Fibroblast of villous mesenchyme (primary cell): ENCODE results near the gene KRTAP10-2. TPM values are rescaled to one million over a fixed set of nuclear protein-coding genes. Genes with fewer than 3 reads are reported as not detected.
"Not testable (repeated sequence)": the region's sequence is repeated elsewhere in the genome, so short reads cannot be mapped to it uniquely, and the experiment has no call there.

ENCODE experiments used
- DNase-seq: peaks from one replicate; pipeline ENCODE4 v3.0.0-alpha.2; 2010; ENCODE audit warnings: low read depth
- H3K4me3 ChIP-seq: 2 replicates; pipeline ENCODE4 v1.5.1; 2011; ENCODE audit warnings: low read depth, mild to moderate bottlenecking, low read length
- CTCF ChIP-seq: IDR thresholded peaks from 2 replicates; pipeline ENCODE4 v1.5.1; 2012; ENCODE audit warnings: low read depth, mild to moderate bottlenecking, low read length; ENCODE audit not compliant: insufficient read depth
- total RNA-seq: library from RNA; depleted of rRNA; stranded (reverse); fragments of >200 nt; gene quantifications from 2 replicates; pipeline ENCODE4 v1.2.3, GENCODE V29; 2012

Gene KRTAP10-2
- total RNA-seq, 1 donor = not detected

GRCh38 chr21:44594406-44594916, 43.2 kb upstream of the KRTAP10-2 start:
- no peak overlapping the region for H3K4me3 ChIP-seq
- no peak for DNase-seq
- TF ChIP-seq CTCF = no peak

DNA sequence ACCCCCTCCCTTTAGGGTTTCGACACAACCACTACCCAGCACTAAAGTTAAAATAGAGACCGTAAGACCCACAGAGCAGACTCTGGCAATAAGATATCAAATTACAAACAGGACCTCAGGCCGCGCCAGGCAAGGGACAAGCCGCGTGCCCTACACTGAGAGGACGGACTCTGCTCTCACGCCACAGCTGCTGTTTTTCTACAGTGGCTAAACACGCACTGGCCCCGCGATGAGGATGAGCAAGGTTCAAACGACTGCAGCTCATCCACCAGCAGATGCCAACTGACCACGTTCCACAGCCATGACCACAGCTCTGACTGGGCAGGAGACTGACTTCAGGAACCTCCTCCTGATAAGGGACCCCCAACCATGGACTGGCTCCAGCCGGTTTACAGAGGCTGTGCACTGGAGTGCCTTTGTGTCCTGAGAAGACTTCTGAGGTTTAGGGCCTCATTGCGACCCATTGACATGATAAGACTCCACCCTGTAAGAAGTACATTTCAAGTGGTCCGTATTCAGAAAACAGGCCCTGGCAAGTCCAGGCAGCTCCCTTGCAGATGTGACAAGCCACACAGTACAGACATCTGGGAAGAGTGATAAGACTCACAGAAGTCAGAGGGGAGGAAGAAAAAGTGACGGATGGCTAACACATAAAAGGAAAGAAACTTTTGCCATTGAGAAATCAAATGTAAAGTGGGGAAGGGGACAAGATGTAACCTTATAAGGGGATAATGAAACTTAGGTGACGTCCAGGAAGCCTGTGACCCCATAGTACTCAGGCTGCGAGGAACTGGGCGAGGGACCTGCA, 42.5 kb upstream of the KRTAP10-2 start:
- no peak for TF ChIP-seq CTCF
- no peak overlapping the region for H3K4me3 ChIP-seq
- peak; percentile 6 for DNase-seq

DNA sequence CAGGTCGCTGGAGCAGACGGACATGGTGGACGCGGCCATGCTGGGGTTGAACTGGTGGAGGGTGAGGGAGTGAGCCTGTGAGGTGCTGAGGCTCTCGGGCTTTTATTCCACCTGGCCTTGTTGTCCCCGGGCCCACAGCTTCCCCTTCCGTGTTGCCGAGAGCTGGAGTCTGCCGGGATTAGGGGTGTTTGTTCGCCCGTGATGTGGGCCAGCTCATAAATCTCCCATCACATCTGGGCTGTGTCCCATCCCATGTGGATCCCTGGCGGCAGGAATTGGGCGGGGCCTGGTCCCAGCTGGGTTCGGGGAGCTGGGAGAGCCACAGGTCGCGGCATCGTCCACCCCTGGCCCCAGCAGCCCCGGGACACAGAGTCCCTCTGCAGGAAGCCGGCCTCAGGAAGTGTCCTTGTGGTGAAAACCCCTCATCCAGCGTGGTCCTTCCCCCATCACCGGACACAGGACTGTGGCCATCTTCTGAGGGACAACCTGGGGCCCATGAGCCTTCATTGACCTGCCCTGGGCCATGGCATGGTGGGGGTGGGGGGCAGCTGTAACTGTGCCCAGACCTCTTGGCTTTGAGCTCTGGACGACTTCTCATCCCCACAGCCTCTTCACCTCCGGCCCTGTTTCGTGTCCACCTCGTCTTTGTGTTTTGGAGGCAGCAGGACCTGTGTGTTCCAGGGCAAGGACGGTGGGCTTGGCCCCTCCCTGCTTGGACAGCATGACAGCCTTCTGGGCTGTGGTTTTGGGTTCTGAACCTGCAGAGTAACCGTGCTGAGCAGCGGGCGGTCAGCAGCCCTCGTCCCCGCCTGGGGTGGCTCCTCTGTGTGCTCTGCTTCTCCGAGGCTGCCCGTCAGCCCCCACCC, 41.4 kb upstream of the KRTAP10-2 start, which contains the start of gene KRTAP10-6:
Gene KRTAP10-6, minus strand, starts transcription at position 60 of the 866 bp plus-strand sequence. Its CDS starts 21 bp downstream, at position 39.
- no peak for TF ChIP-seq CTCF
- no peak for DNase-seq
- H3K4me3 ChIP-seq = no peak within 1 kb of the TSS

- not testable (repeated sequence) for DNase-seq, H3K4me3 ChIP-seq
Measured at GRCh38 chr21:44591801-44592130, 40.5 kb upstream of the KRTAP10-2 start.

GRCh38 chr21:44590897-44591800, 39.8 kb upstream of the KRTAP10-2 start:
- DNase-seq, H3K4me3 ChIP-seq: not testable (repeated sequence)

DNA sequence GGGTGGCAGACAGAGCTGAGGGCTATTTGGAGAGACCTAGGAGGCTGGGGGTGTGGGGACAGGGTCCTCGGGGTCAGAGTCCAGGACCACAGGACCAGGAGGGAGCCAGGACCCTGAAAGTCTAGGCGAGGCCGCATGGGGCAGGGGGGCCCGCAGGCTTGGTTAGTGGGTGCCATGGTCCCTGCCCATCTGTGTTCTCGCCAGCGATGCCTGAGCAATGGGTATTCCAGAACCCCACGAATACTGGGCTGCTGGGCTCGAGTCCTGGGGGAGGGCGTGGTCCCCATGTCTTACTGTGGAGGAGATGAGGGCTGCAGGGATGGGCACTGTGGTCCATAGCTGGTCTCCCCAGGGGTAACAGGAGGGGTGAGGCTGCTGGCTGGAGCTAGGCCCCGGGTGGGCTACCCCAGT, 39.0 kb upstream of the KRTAP10-2 start:
- no peak for TF ChIP-seq CTCF
- DNase-seq = no peak
- no peak overlapping the region for H3K4me3 ChIP-seq

GRCh38 chr21:44589586-44590305, 38.4 kb upstream of the KRTAP10-2 start:
- no peak for DNase-seq
- no peak for TF ChIP-seq CTCF
- no peak overlapping the region for H3K4me3 ChIP-seq
